HG03108 (cell line): ENCODE measurements around the gene IPMK.

Source experiments
- ATAC-seq: cut with Tn5 transposase; IDR thresholded peaks from one replicate; pipeline ENCODE4 v1.9.1; 2021; ENCODE audit warnings: moderate library complexity; ENCODE audit not compliant: unreplicated experiment

Gene IPMK

GRCh38 chr10:58267713-58268453 lies at the start of gene IPMK:
Gene IPMK (minus strand): TSS chr10:58267894. CDS start chr10:58267611, 283 bp downstream.
- ATAC-seq, result peak; percentile 57

DNA sequence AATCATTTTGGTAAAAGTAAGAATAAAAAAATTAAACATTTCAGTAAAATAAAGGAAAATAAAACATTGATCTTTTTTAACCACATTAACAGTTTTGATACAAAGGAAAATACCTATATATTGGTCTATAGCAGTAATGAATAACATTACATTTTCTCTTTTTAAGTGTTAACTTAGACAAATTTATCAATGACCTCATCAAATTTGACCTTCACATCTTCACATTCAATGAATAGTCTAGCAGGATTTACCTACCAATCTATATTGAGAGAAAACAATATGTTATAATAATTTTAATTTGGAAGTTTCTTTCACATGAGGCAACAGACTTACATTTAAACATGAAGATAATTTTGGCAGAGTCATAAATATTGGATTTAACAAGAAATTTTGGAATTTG lies 49.2 kb upstream of the IPMK start:
- ATAC-seq, result no peak

GRCh38 chr10:58311026-58311425 lies 43.3 kb upstream of the IPMK start:
- ATAC-seq, result no peak

GRCh38 chr10:58307676-58308075 lies 40.0 kb upstream of the IPMK start:
- ATAC-seq, result no peak

- ATAC-seq, result no peak
These were observed 38.1 kb upstream of the IPMK start for GRCh38 chr10:58305821-58306220.

DNA sequence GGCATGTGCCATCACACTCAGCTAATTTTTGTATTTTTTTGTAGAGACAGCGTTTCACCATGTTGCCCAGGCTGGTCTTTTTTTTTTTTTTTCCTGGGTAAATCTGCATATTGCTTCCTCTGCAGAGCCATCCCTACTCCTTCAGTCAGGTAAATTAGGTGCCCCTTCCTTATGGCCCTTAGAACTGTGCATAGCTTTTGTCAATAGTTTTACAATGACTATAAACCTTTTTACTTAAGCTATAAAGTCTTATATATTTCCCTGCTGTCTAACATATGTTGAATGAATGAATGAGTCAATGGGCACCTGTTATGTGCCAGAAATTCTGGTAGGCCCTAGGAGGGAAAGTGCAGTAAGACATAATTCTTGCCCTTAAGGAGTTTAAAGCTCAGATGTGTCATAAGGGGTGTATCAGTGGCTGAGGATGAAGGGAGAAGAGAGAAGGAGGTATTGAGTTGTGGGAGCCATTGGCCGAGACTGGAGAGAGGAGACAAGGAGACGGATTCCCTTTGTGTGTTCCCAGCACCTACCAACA lies 36.5 kb upstream of the IPMK start:
- ATAC-seq, result no peak

- no peak for ATAC-seq
These were observed 34.6 kb upstream of the IPMK start for GRCh38 chr10:58302254-58302653.

DNA sequence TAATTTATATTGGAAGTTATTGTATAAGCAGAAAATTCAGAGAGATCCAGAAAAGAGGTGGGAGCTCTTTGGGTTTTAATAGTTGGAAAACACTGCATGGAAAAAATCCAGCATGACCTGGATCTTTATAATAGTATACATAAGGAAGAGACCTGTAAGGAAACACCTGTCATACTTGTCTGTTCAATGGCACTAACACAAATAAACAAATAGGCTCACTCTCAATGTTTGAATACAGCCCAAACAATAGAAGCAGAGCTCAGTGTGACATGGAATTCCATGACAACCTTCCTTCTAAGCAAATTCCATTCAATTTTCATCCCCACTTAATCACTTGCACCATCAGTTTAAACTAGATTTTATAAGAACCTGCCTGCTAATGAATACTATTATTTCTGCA lies 33.0 kb upstream of the IPMK start:
- ATAC-seq, result no peak

DNA sequence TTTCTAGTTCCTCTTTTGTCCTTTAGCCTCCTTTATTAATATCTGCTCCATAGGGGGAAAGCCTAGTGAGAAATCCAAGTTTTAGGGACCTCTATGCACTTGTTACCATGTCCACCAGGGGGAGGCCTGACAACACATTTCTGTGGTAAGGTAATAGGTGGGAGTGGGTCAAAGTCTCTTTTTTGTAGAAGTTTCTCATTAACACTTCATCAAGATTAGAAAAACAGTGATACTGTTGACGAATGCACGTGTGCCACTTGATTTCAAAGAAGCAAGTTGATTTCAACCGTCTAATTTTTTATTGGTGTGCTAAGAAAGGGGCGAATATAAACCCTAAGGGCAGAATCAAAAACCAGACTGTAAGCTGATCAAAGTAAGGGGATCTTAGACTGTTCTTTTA lies 31.9 kb upstream of the IPMK start:
- ATAC-seq, result peak; percentile 86

DNA sequence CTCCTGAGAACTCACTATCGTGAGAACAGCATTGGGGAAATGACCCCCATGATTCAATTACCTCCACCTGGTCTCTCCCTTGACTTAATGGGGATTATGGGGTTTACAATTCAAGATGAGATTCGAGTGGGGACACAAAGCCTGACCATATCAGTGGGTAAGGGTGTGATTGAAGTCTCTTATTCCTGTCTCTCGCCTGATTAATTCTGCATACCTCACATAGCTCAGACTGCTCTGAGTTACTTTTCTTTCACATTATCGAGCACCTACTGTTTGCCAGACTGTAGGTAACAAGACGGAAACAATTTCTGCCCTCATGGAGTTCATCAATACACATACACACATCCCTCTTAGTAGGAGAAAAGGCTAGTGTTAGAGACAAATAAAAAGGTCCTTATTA lies 26.3 kb upstream of the IPMK start:
- ATAC-seq, result no peak

DNA sequence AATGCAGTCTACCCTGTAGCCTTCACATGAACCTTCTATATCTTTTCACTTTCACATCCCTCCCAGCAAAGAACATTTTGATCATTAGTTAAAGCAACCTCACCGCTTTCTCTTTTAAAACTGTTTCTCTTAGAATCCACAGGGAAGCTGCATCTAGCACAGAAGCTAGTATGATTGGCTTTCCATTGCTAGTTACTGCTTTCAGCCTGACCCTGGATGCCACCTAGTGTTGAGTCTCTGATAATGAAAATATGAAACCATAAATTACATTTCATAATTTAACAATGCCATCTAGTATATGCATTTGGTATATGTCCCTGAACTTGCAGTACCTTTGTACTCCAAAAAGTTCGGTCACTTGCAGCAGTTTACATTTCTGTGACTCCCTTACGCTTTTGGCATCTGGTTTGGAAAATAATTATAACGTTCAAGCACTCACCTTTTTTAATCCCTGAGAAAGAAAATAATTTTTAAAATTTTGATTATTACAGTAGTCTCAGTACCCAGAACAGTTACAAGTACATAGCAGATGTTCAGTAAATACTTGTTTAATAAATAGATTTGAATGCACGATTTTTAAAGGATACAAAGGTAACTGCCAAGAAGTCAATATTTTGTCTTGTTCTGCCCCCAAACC lies 24.0 kb upstream of the IPMK start:
- peak; percentile 74 for ATAC-seq

DNA sequence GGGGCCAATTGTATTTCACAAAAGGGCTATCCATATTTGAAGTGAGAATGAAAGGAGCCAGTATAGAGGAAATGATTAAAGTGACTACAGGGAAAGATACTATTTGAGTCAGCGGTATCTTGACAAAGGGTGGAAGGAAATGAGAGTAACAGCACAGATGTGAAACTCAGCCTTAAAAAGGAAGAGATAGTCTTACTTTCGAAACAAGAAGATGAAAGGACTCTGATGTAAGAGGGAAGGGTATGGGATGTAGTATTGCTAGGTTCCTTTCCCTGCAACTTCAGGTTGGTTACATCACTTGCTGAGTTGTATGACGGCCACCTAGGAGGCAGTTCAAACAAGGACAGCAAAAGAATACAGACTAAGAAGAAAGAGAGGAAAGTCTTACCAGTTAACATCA lies 14.9 kb upstream of the IPMK start:
- ATAC-seq, result peak; percentile 98

GRCh38 chr10:58281092-58281752 lies 13.5 kb upstream of the IPMK start:
- ATAC-seq, result no peak

DNA sequence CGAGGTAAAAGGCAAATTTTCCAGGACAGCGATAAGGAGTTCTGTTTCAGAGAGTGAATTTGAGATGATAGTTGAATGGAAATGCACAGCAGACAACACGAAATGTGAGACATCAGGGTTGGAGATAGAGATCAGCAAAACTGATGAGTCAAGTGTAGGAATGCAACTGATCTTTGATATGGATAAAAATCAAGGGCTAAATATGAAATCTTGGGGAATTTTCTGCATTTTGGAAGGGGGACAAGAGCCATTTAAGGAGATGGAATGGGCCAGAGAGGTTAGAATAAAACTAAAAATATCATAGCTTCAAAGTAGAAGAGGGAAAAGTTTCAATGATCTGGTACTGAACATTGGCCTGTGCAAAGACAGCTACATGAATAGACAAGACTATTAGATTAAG lies 12.8 kb upstream of the IPMK start:
- ATAC-seq, result no peak

- no peak for ATAC-seq
These were observed 11.2 kb upstream of the IPMK start for GRCh38 chr10:58278962-58279307.

- ATAC-seq, result no peak
These were observed 10.7 kb upstream of the IPMK start for GRCh38 chr10:58278274-58278961.

DNA sequence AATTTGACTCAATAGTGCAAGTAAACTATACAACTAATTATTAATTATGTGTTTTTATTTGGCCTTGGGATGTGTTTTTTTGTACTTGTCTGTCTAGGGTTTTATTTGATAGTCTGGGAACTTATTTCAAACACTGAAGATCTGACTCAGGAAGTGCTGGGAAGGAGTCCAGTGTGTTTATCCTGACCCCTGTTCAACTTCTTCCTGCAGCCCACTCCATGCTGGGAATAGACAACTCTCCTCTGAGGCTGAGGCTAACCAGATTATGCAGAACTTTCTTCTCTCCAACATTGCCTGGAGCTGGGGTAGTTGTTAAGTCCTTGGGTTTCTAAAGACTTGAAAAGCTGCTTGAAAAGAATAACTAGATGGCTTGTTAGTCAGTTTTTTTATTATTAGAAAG lies 8.2 kb upstream of the IPMK start:
- no peak for ATAC-seq

GRCh38 chr10:58275261-58275660 lies 7.6 kb upstream of the IPMK start:
- no peak for ATAC-seq

GRCh38 chr10:58269782-58270290 lies 2.1 kb upstream of the IPMK start:
- no peak for ATAC-seq

DNA sequence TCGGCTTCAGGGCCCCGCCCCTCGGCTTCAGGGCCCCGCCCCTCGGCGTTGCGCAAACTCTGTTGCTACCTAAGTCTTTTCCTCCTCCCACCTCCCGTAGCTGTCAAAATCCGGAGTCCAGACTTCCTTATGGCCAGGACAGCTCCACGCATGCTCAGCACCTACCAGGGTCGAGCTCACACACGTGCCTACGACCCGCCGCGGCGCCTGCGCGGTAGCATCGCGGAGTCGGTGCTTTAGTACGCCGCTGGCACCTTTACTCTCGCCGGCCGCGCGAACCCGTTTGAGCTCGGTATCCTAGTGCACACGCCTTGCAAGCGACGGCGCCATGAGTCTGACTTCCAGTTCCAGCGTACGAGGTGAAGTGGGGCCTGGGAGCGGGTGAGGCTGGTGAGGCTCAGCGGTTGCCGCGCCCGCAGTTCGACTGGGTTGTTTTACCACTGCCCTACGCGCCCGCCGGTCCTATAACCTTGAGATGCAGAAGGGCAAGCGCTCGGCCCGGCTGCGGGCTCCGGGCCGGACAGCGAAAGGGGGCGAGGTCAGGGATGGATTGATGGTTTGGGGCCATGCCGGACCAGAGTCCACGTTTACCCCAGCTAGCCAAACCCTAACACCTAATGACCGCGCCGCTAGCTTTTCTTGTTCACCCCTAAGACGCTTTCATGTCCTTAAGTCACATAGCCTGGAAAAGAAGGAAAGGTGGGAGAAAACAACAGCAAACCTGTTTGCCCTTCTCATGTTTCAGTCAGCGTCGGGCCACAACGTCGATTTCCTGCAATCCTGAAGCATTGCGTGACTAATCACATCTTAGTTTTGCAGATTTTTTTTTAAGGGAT lies 1.5 kb upstream of the IPMK start, which contains the start of gene CISD1:
Gene CISD1, plus strand, starts transcription at position 217 of the 836 bp plus-strand sequence. Its CDS starts 112 bp downstream, at position 329.
- peak; percentile 63 for ATAC-seq
